ENCODE data around the gene KIF19. TPM values are rescaled to one million over a fixed set of nuclear protein-coding genes. Genes with fewer than 3 reads are reported as not detected.

KIF19 gene
- total RNA-seq, 1 experiment from 2014 or later = 0.15 TPM

DNA sequence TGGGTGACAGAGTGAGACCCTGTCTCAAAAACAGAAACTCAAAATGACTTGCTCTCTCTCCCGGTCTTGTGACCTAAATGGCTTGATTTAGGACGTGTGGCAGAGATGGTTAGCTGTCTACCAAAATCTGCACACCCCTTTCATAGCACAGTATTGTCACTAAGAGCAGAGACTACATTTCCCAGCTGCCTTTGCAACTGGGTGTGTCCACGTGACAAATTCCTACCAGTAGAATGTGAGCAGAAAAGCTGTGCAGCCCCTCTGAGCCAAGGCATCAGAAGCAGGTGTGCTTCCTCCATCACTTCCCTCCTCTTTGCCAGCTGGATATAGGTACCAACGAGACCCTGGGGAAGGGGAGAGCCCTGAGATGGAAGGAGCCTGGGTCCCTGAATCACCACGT lies 66.8 kb downstream of the KIF19 start:
- H4K20me1 ChIP-seq (ENCODE audit: insufficient read depth) = no peaks in the 10 kb centered on the region
- TF ChIP-seq ATF3 (IDR thresholded peaks at IDR 0.05) (no peak), JUND (IDR thresholded peaks at IDR 0.05) (no peak), CEBPB (IDR thresholded peaks at IDR 0.05; ENCODE audit: low read depth) (no peak), POLR2AphosphoS5 (IDR thresholded peaks at IDR 0.05; ENCODE audit: low read depth, low read length) (no peak), POLR2A (IDR thresholded peaks at IDR 0.05; ENCODE audit: borderline replicate concordance, extremely low read depth, insufficient read depth, insufficient read length) (no peak), ZNF274 (IDR thresholded peaks at IDR 0.05; ENCODE audit: low read depth, low read length) (no peak), SP1 (IDR thresholded peaks at IDR 0.05; ENCODE audit: low read depth) (no peak), RAD21 (IDR thresholded peaks at IDR 0.05; ENCODE audit: low read depth) (no peak), EGR1 (IDR thresholded peaks at IDR 0.05; ENCODE audit: low read depth) (no peak), FOSL1 (IDR thresholded peaks at IDR 0.05; ENCODE audit: low read depth) (no peak), ELF1 (IDR thresholded peaks at IDR 0.05; ENCODE audit: borderline replicate concordance, low read depth) (no peak), ZFX (IDR thresholded peaks at IDR 0.05) (no peak), SRF (IDR thresholded peaks at IDR 0.05; ENCODE audit: low read depth) (no peak), CBX3 (IDR thresholded peaks at IDR 0.05; ENCODE audit: low read depth) (no peak), YY1 (IDR thresholded peaks at IDR 0.05; ENCODE audit: extremely low read depth, insufficient replicate concordance, low read depth, low read length) (no peak), TCF7L2 (IDR thresholded peaks at IDR 0.05; ENCODE audit: borderline replicate concordance, extremely low read depth, insufficient read depth, insufficient read length) (no peak)
- TF ChIP-seq, protein P1, sequence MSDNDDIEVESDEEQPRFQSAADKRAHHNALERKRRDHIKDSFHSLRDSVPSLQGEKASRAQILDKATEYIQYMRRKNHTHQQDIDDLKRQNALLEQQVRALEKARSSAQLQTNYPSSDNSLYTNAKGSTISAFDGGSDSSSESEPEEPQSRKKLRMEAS (IDR thresholded peaks at IDR 0.05) = no peak
- TF ChIP-seq, protein P2, sequence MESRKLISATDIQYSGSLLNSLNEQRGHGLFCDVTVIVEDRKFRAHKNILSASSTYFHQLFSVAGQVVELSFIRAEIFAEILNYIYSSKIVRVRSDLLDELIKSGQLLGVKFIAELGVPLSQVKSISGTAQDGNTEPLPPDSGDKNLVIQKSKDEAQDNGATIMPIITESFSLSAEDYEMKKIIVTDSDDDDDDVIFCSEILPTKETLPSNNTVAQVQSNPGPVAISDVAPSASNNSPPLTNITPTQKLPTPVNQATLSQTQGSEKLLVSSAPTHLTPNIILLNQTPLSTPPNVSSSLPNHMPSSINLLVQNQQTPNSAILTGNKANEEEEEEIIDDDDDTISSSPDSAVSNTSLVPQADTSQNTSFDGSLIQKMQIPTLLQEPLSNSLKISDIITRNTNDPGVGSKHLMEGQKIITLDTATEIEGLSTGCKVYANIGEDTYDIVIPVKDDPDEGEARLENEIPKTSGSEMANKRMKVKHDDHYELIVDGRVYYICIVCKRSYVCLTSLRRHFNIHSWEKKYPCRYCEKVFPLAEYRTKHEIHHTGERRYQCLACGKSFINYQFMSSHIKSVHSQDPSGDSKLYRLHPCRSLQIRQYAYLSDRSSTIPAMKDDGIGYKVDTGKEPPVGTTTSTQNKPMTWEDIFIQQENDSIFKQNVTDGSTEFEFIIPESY (IDR thresholded peaks at IDR 0.05; ENCODE audit: extremely low read depth, insufficient replicate concordance, low read length) = no peak
- TF ChIP-seq, protein P3, sequence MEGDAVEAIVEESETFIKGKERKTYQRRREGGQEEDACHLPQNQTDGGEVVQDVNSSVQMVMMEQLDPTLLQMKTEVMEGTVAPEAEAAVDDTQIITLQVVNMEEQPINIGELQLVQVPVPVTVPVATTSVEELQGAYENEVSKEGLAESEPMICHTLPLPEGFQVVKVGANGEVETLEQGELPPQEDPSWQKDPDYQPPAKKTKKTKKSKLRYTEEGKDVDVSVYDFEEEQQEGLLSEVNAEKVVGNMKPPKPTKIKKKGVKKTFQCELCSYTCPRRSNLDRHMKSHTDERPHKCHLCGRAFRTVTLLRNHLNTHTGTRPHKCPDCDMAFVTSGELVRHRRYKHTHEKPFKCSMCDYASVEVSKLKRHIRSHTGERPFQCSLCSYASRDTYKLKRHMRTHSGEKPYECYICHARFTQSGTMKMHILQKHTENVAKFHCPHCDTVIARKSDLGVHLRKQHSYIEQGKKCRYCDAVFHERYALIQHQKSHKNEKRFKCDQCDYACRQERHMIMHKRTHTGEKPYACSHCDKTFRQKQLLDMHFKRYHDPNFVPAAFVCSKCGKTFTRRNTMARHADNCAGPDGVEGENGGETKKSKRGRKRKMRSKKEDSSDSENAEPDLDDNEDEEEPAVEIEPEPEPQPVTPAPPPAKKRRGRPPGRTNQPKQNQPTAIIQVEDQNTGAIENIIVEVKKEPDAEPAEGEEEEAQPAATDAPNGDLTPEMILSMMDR (IDR thresholded peaks at IDR 0.05 in 2 of 3, conservative IDR thresholded peaks at IDR 0.05 in 1 of 3; ENCODE audit: borderline replicate concordance in 1 of 3, insufficient read depth in 1 of 3, low read depth in 2 of 3, low read length in 2 of 3) = no peak
- H3K27me3 ChIP-seq (ENCODE audit: insufficient read depth, low read length) = no peaks in the 10 kb centered on the region
- DNase-seq (ENCODE audit: low read depth, low spot score) (no peak), ATAC-seq (peak; percentile 80)
- no peak overlapping the region for H2AFZ ChIP-seq (ENCODE audit: low read depth, low read length, poor library complexity, severe bottlenecking)
- no peak overlapping the region for H3K4me2 ChIP-seq (ENCODE audit: low read length)
- BruUV-seq (replicated peaks) = no TSS peak
- ChIA-PET CTCF (interaction anchor here (0.8 kb wide), 1 partner anchor 25 kb away, joined by 3 read pairs; no protein-coding TSS in a partner anchor), POLR2A (no interaction called here), RAD21 (ENCODE audit: low non-redundant PET in 1 of 2, low total read pairs in 2 of 2, uncharacterized antibody in 2 of 2, unreplicated experiment in 2 of 2) (no interaction called here)
- no peak overlapping the region for H3K9ac ChIP-seq (ENCODE audit: low read length)
- intact Hi-C loops (cut with micrococcal nuclease) = no loop called here
- H3K79me2 ChIP-seq (ENCODE audit: insufficient read depth, low read length) = no peaks in the 10 kb centered on the region
- H3K4me3 ChIP-seq (replicated peaks in 1 of 2; ENCODE audit: low read depth in 1 of 2, low read length in 2 of 2) = no peak overlapping the region
- peaks cover 0 to 6% of the 10 kb centered on the region in 2 experiments; a peak in 1 of 4 replicates for H3K4me1 ChIP-seq (ENCODE audit: control insufficient read depth in 1 of 2, insufficient read depth in 2 of 2, low read length in 2 of 2)
- H3K36me3 ChIP-seq (ENCODE audit: control insufficient read depth in 1 of 2, insufficient read depth in 2 of 2, low read length in 2 of 2) = no peaks in the 10 kb centered on the region
- H3K9me3 ChIP-seq (ENCODE audit: control insufficient read depth in 1 of 2, insufficient read depth in 1 of 2, low read depth in 1 of 2, low read length in 2 of 2) = no peaks in the 10 kb centered on the region
- H3K27ac ChIP-seq (ENCODE audit: low read depth, low read length) = no peak overlapping the region
- no peaks in the 10 kb centered on the region for H3K9me2 ChIP-seq (ENCODE audit: insufficient read depth)
